ENCODE results near the gene KDM4C. TPM values are rescaled to one million over a fixed set of nuclear protein-coding genes. Genes with fewer than 3 reads are reported as not detected.

KDM4C gene
- total RNA-seq, 1 donor from 2014 or later: 11.1 TPM

- no peaks in the 10 kb centered on the region for H3K9me3 ChIP-seq (ENCODE audit: low read depth)
- H3K27me3 ChIP-seq: no peaks in the 10 kb centered on the region
- Mint-ChIP-seq H3K4me1 (peaks cover 5% of the 10 kb centered on the region), H3K27me3 (ENCODE audit: insufficient read depth, low read depth) (peaks cover 6% of the 10 kb centered on the region), H3K36me3 (no peaks in the 10 kb centered on the region), H3K4me3 (no peak overlapping the region), H3K27ac (no peak overlapping the region), H3K9me3 (peaks cover 2% of the 10 kb centered on the region)
- TF ChIP-seq EZH2phosphoT487 (IDR thresholded peaks at IDR 0.05) (no peak), CTCF (IDR thresholded peaks at IDR 0.05) (no peak), EZH2 (IDR thresholded peaks at IDR 0.05) (no peak)
- no peak overlapping the region for H3K9ac ChIP-seq
- peaks cover 7% of the 10 kb centered on the region for H3K79me2 ChIP-seq (ENCODE audit: low read depth)
- peaks cover 9% of the 10 kb centered on the region for H3K4me1 ChIP-seq
- no peak overlapping the region for H3K4me3 ChIP-seq
- H3K36me3 ChIP-seq: no peaks in the 10 kb centered on the region
- no peaks in the 10 kb centered on the region for H3F3A ChIP-seq (ENCODE audit: low read depth)
- no peak for DNase-seq (ENCODE audit: low spot score)
- H3K4me2 ChIP-seq: no peak overlapping the region
- no peaks in the 10 kb centered on the region for H4K20me1 ChIP-seq (ENCODE audit: low read depth)
- no peak overlapping the region for H3K27ac ChIP-seq
- H2AFZ ChIP-seq (replicated peaks): no peak overlapping the region
Observed at GRCh38 chr9:6777213-6777902, 19.6 kb downstream of the KDM4C start.

GRCh38 chr9:6779417-6780241, 21.9 kb downstream of the KDM4C start:
- Histone ChIP-seq H3K79me2 (ENCODE audit: low read depth) (peaks cover 6% of the 10 kb centered on the region), H3K9me3 (ENCODE audit: low read depth) (no peaks in the 10 kb centered on the region), H3K9ac (no peak overlapping the region), H4K20me1 (ENCODE audit: low read depth) (no peaks in the 10 kb centered on the region), H3K27ac (no peak overlapping the region), H3K4me1 (peaks cover 14% of the 10 kb centered on the region), H3K27me3 (no peaks in the 10 kb centered on the region), H3K36me3 (no peaks in the 10 kb centered on the region), H3K4me3 (no peak overlapping the region), H2AFZ (replicated peaks) (no peak overlapping the region), H3F3A (ENCODE audit: low read depth) (no peaks in the 10 kb centered on the region), H3K4me2 (no peak overlapping the region)
- Mint-ChIP-seq H3K4me3 (no peak overlapping the region), H3K36me3 (no peaks in the 10 kb centered on the region), H3K4me1 (peaks cover 7% of the 10 kb centered on the region), H3K9me3 (peaks cover 2% of the 10 kb centered on the region), H3K27me3 (ENCODE audit: insufficient read depth, low read depth) (peaks cover 9% of the 10 kb centered on the region), H3K27ac (no peak overlapping the region)
- TF ChIP-seq EZH2phosphoT487 (IDR thresholded peaks at IDR 0.05) (no peak), CTCF (IDR thresholded peaks at IDR 0.05) (no peak), EZH2 (IDR thresholded peaks at IDR 0.05) (no peak)
- no peak for DNase-seq (ENCODE audit: low spot score)

GRCh38 chr9:6780690-6781089, 22.9 kb downstream of the KDM4C start:
- no peaks in the 10 kb centered on the region for H4K20me1 ChIP-seq (ENCODE audit: low read depth)
- Mint-ChIP-seq H3K27ac (no peak overlapping the region), H3K27me3 (ENCODE audit: insufficient read depth, low read depth) (peaks cover 6% of the 10 kb centered on the region), H3K36me3 (no peaks in the 10 kb centered on the region), H3K4me1 (peaks cover 7% of the 10 kb centered on the region), H3K9me3 (no peaks in the 10 kb centered on the region), H3K4me3 (no peak overlapping the region)
- DNase-seq (ENCODE audit: low spot score): no peak
- H3K9me3 ChIP-seq (ENCODE audit: low read depth): no peaks in the 10 kb centered on the region
- H3K27ac ChIP-seq: no peak overlapping the region
- H3K4me3 ChIP-seq: no peak overlapping the region
- no peak overlapping the region for H3K9ac ChIP-seq
- H3K36me3 ChIP-seq: no peaks in the 10 kb centered on the region
- H2AFZ ChIP-seq (replicated peaks): no peak overlapping the region
- TF ChIP-seq EZH2 (IDR thresholded peaks at IDR 0.05) (no peak), CTCF (IDR thresholded peaks at IDR 0.05) (no peak), EZH2phosphoT487 (IDR thresholded peaks at IDR 0.05) (no peak)
- H3K4me1 ChIP-seq: peaks cover 14% of the 10 kb centered on the region
- peaks cover 6% of the 10 kb centered on the region for H3K79me2 ChIP-seq (ENCODE audit: low read depth)
- H3F3A ChIP-seq (ENCODE audit: low read depth): peaks cover 2% of the 10 kb centered on the region
- H3K27me3 ChIP-seq: no peaks in the 10 kb centered on the region
- H3K4me2 ChIP-seq: no peak overlapping the region

All from neural progenitor cell (in vitro differentiated cells).